Measurements from ENCODE around the gene PTPRU.

PTPRU gene

GRCh38 chr1:29371332-29371731 lies 135.0 kb downstream of the PTPRU start:
- no peak for DNase-seq

GRCh38 chr1:29372108-29372507 lies 135.8 kb downstream of the PTPRU start:
- DNase-seq: no peak
